ENCODE measurements around the gene ARHGEF28.

The ARHGEF28 gene

GRCh38 chr5:73647721-73648120 lies 21.7 kb downstream of the ARHGEF28 start:
- in situ Hi-C loops (cut with HindIII; ENCODE audit: low pct_unique_long_range_greater_than_20kb, low sequenced_read_pairs) = no loop called here
- no peak for DNase-seq (ENCODE audit: low read depth in 1 of 2, low spot score in 1 of 2)
- no peak for TF ChIP-seq JUND (IDR thresholded peaks at IDR 0.05; ENCODE audit: low read depth)

GRCh38 chr5:73648515-73648914 lies 22.5 kb downstream of the ARHGEF28 start:
- no peak for TF ChIP-seq JUND (IDR thresholded peaks at IDR 0.05; ENCODE audit: low read depth)
- in situ Hi-C loops (cut with HindIII; ENCODE audit: low pct_unique_long_range_greater_than_20kb, low sequenced_read_pairs) = no loop called here
- DNase-seq (ENCODE audit: low read depth in 1 of 2, low spot score in 1 of 2) = no peak

DNA sequence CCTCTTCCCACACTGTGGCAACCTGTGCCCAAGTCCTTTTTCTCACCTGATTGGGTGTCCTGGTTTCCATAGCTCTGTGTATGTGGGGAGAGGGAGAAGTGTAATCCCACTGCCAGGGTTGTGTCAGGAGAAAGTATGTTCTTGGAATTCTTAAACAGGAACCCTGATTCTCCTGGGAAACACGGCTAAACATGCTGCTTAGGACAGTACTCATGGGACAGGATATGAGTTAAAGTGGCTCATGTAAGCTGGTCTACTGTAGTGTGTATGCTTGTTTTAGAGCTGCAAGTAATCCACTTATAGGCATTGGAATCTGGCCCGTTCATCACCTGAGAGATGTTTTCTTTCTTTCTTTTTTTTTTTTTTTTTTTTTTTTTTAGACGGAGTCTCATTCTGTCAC lies 23.9 kb downstream of the ARHGEF28 start:
- DNase-seq (ENCODE audit: low read depth in 1 of 2, low spot score in 1 of 2) = no peak
- in situ Hi-C loops (cut with HindIII; ENCODE audit: low pct_unique_long_range_greater_than_20kb, low sequenced_read_pairs) = no loop called here
- TF ChIP-seq JUND (IDR thresholded peaks at IDR 0.05; ENCODE audit: low read depth) = no peak

DNA sequence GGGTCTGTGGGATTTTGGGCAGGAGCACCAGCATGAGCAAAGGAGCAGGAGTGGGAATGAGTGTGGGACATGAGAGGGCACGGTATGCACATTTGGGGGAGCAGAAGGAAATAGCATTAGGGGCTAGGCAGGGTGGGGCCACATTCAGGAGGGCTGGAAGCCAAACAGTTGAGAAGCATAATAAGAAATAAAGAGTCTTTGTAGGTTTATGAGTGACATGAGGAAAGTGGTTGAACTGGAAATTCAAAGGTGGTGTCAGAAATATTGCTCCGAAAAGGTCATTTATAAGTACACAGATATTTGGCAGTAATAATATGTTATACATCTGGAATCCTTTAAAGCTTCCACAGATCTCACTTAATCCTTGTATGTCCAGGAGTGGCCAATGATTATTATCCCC lies 26.4 kb downstream of the ARHGEF28 start:
- in situ Hi-C loops (cut with HindIII; ENCODE audit: low pct_unique_long_range_greater_than_20kb, low sequenced_read_pairs) = no loop called here

DNA sequence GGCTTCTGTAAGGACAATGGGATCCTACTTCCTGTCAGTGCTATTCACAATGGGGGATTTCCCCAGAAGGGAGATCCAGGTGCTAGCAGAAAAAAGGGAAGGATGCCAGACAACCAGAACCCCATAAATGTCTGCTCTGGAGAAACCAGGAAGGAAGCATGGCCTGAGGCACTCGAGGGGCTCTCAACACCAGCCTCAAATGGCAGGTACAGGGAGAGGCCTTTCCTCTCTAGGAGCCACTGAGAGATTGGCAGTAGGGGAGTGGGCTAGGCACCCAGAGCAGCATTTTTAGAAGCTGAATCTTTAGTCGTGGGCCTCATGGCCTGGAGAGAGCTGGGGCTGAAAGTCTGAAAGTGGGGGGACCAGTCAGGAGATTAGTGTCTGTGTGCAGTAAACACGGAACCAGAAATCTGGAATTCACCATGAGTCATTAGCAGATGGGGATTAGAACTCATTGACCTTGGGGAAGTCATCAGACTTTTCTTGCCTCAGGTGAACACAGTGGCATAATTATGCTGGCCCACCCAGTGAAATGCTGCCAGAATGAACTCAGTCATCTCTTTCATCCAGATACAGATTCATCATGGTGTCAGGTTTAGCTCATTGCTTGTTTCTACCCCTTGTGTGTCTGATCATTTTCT lies 28.3 kb downstream of the ARHGEF28 start:
- in situ Hi-C loops (cut with HindIII; ENCODE audit: low pct_unique_long_range_greater_than_20kb, low sequenced_read_pairs) = no loop called here

More for the DNA sequence above, 26.4 kb downstream of the ARHGEF28 start:
- TF ChIP-seq JUND (IDR thresholded peaks at IDR 0.05; ENCODE audit: low read depth) = no peak
- DNase-seq (ENCODE audit: low read depth in 1 of 2, low spot score in 1 of 2) = peak in 1 of 2 experiments; percentile 33

GRCh38 chr5:73654819-73655318 lies 28.9 kb downstream of the ARHGEF28 start:
- in situ Hi-C loops (cut with HindIII; ENCODE audit: low pct_unique_long_range_greater_than_20kb, low sequenced_read_pairs) = no loop called here
- no peak for TF ChIP-seq JUND (IDR thresholded peaks at IDR 0.05; ENCODE audit: low read depth)
- DNase-seq (ENCODE audit: low read depth in 1 of 2, low spot score in 1 of 2) = no peak

More for the DNA sequence above, 28.3 kb downstream of the ARHGEF28 start:
- DNase-seq (ENCODE audit: low read depth in 1 of 2, low spot score in 1 of 2) = no peak
- no peak for TF ChIP-seq JUND (IDR thresholded peaks at IDR 0.05; ENCODE audit: low read depth)

GRCh38 chr5:73655521-73656160 lies 29.6 kb downstream of the ARHGEF28 start:
- no peak for TF ChIP-seq JUND (IDR thresholded peaks at IDR 0.05; ENCODE audit: low read depth)
- in situ Hi-C loops (cut with HindIII; ENCODE audit: low pct_unique_long_range_greater_than_20kb, low sequenced_read_pairs) = no loop called here
- no peak for DNase-seq (ENCODE audit: low read depth in 1 of 2, low spot score in 1 of 2)

- no peak for TF ChIP-seq JUND (IDR thresholded peaks at IDR 0.05; ENCODE audit: low read depth)
- no peak for DNase-seq (ENCODE audit: low read depth in 1 of 2, low spot score in 1 of 2)
- in situ Hi-C loops (cut with HindIII; ENCODE audit: low pct_unique_long_range_greater_than_20kb, low sequenced_read_pairs) = no loop called here
Measured at GRCh38 chr5:73661753-73662152, 35.8 kb downstream of the ARHGEF28 start.

DNA sequence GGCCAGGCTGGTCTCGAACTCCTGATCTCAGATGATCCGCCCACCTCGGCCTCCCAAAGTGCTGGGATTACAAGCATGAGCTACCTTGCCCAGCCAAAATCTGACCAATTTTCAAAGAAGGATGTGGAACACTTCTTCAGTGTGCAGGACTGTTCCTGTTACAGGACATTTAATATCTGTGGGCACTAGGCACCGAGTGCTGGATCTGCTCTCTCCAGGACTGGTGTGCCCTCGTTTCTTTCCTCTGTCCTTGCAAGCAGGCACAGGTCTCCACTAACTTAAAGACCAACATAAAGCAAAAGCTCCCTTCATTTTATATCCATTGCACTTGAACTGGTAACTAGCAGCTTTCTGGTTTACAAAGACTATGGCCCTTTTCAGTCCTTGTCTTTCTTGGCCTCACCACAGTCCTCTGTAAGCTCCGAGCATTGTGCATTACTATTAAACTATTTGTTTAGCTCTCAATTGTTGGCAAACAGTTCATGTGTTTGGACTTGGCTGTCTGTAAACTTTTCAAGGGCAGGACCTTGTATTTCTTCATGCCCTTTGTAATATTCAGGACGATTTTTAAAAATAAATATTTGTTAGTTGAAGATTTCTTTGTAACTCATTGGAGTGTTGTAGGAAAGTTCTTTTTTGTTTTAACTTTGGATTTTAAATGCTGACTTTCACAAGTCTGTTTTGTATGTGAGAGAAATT lies 37.3 kb downstream of the ARHGEF28 start:
- TF ChIP-seq JUND (IDR thresholded peaks at IDR 0.05; ENCODE audit: low read depth) = no peak
- DNase-seq (ENCODE audit: low read depth in 1 of 2, low spot score in 1 of 2) = peak in 1 of 2 experiments; percentile 37
- in situ Hi-C loops (cut with HindIII; ENCODE audit: low pct_unique_long_range_greater_than_20kb, low sequenced_read_pairs) = no loop called here

GRCh38 chr5:73663860-73664240 lies 37.9 kb downstream of the ARHGEF28 start:
- in situ Hi-C loops (cut with HindIII; ENCODE audit: low pct_unique_long_range_greater_than_20kb, low sequenced_read_pairs) = no loop called here
- TF ChIP-seq JUND (IDR thresholded peaks at IDR 0.05; ENCODE audit: low read depth) = no peak
- no peak for DNase-seq (ENCODE audit: low read depth in 1 of 2, low spot score in 1 of 2)

- TF ChIP-seq JUND (IDR thresholded peaks at IDR 0.05; ENCODE audit: low read depth) = no peak
- in situ Hi-C loops (cut with HindIII; ENCODE audit: low pct_unique_long_range_greater_than_20kb, low sequenced_read_pairs) = no loop called here
- DNase-seq (ENCODE audit: low read depth in 1 of 2, low spot score in 1 of 2) = no peak
Measured at GRCh38 chr5:73664796-73665195, 38.8 kb downstream of the ARHGEF28 start.

- TF ChIP-seq JUND (IDR thresholded peaks at IDR 0.05; ENCODE audit: low read depth) = no peak
- in situ Hi-C loops (cut with HindIII; ENCODE audit: low pct_unique_long_range_greater_than_20kb, low sequenced_read_pairs) = no loop called here
- DNase-seq (ENCODE audit: low read depth in 1 of 2, low spot score in 1 of 2) = no peak
Measured at GRCh38 chr5:73666891-73667290, 40.9 kb downstream of the ARHGEF28 start.

DNA sequence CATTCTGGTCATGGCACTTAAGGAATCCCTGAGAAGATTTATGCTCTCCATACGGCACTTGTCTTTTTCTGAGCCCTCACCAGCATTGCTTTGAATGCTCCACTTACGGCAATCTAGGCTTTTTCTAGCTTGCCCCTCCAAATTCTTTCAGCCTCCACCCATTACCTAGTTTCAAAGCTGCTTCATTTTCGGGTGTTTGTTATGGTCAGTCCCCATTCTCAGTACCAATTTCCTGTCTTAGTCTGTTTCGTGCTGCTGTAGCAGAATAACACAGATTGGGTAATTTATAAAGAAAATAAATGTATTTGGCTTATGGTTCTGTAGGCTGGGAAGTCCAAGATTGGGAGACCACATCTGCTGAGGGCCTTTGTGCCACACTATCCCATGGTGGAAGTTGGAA lies 42.0 kb downstream of the ARHGEF28 start:
- in situ Hi-C loops (cut with HindIII; ENCODE audit: low pct_unique_long_range_greater_than_20kb, low sequenced_read_pairs) = no loop called here
- TF ChIP-seq JUND (IDR thresholded peaks at IDR 0.05; ENCODE audit: low read depth) = no peak
- DNase-seq (ENCODE audit: low read depth in 1 of 2, low spot score in 1 of 2) = no peak
